Ishikawa (cell line): ENCODE results near the gene PDIA5.

Source experiments
- CEBPB ChIP-seq: IDR thresholded peaks from 2 replicates; pipeline ENCODE4 v1.6.1; 2012
- RAD21 ChIP-seq: IDR thresholded peaks from 2 replicates; pipeline ENCODE4 v1.6.1; 2012; ENCODE audit warnings: low read depth
- USF1 ChIP-seq: IDR thresholded peaks from 2 replicates; pipeline ENCODE4 v1.6.1; 2012

GRCh38 chr3:123094516-123095313, 27.9 kb downstream of the PDIA5 start:
- TF ChIP-seq RAD21: no peak
- TF ChIP-seq USF1: no peak
- TF ChIP-seq CEBPB: no peak
